Sigmoid colon (tissue), 7 donors: ENCODE results near the gene COBL. TPM values are rescaled to one million over a fixed set of nuclear protein-coding genes. Genes with fewer than 3 reads are reported as not detected.

Source experiments
- DNase-seq: peaks from one replicate; pipeline ENCODE4 v3.0.0-alpha.2; 2019
- H3K27ac ChIP-seq, 4 donors: fragments of 200-600 bp; sonication (generic); one replicate each; pipeline ENCODE4 v1.5.1; 2016 to 2019; ENCODE audit warnings: mild to moderate bottlenecking in 1 of 4
- H3K27me3 ChIP-seq, 3 donors: fragments of 200-600 bp; sonication (generic); one replicate each; pipeline ENCODE4 v1.5.1; 2019; ENCODE audit warnings: mild to moderate bottlenecking in 1 of 3
- H3K36me3 ChIP-seq, 4 donors: fragments of 200-600 bp; sonication (generic); one replicate each; pipeline ENCODE4 v1.5.1; 2016 to 2019
- H3K4me1 ChIP-seq, 4 donors: fragments of 200-600 bp; sonication (generic); one replicate each; pipeline ENCODE4 v1.5.1; 2017 to 2019
- H3K4me3 ChIP-seq, 4 donors: fragments of 200-600 bp; sonication (generic); one replicate each; pipeline ENCODE4 v1.5.1; 2017 to 2019; ENCODE audit warnings: mild to moderate bottlenecking in 2 of 4, moderate library complexity in 1 of 4
- H3K9me3 ChIP-seq, 4 donors: fragments of 200-600 bp in 3 of 4; sonication (generic) in 3 of 4; one replicate each; pipeline versions ENCODE4 v1.5.1 to v1.6.1; 2013 to 2019
- EP300 ChIP-seq, 4 donors: sonication (generic); formaldehyde crosslinking; IDR thresholded peaks; one replicate each; pipeline ENCODE4 v1.6.1; 2017; ENCODE audit warnings: antibody characterized with exemption in 4 of 4
- POLR2A ChIP-seq, 2 donors: fragments of 450-650 bp; IDR thresholded peaks; one replicate each; pipeline ENCODE4 v1.6.1; 2016; ENCODE audit warnings: antibody characterized with exemption in 2 of 2, mild to moderate bottlenecking in 2 of 2, moderate library complexity in 2 of 2
- POLR2AphosphoS5 ChIP-seq, 4 donors: sonication (generic); formaldehyde crosslinking; IDR thresholded peaks; one replicate each; pipeline ENCODE4 v1.6.1; 2017; ENCODE audit warnings: antibody characterized with exemption in 4 of 4
- WGBS, 2 donors: extraction: QIAGEN DNeasy Blood & Tissue Kit; methylation state at CpG; one replicate each; pipeline ENCODE4 v1.1.7; 2013; 5-methylcytosine and 5-hydroxymethylcytosine counted together
- intact Hi-C: fragments of 100-400 bp; cut with DNase I; formaldehyde crosslinking; loops from one replicate; pipeline ENCODE4 v1.15.1; 2023
- polyA plus RNA-seq, 3 donors: library from polyadenylated mRNA; stranded (reverse); fragments of 200-250 nt; gene quantifications; one replicate each; pipeline ENCODE4 v1.2.3, GENCODE V29; 2013
- total RNA-seq, 4 donors: library from RNA; depleted of rRNA; stranded (reverse); fragments of >200 nt; gene quantifications; one replicate each; pipeline ENCODE4 v1.1.0, GENCODE V29; 2016
- TF ChIP-seq, protein P1 (sequence below), 4 experiments: fragments of 450-650 bp in 3 of 4; fragments of 200-600 bp in 1 of 4; IDR thresholded peaks; one replicate each; pipeline ENCODE4 v1.5.1; 2016 to 2019; ENCODE audit warnings: antibody characterized with exemption in 4 of 4, mild to moderate bottlenecking in 3 of 4, moderate library complexity in 2 of 4
- donor health status: healthy with polysubstance abuse.
- donor health status: Bipolar disorder and iron deficiency.
- donor health status: healthy.

The COBL gene
- total and polyA plus RNA-seq, 7 donors, result 3.0 to 27.6 (median 10.0) TPM

DNA sequence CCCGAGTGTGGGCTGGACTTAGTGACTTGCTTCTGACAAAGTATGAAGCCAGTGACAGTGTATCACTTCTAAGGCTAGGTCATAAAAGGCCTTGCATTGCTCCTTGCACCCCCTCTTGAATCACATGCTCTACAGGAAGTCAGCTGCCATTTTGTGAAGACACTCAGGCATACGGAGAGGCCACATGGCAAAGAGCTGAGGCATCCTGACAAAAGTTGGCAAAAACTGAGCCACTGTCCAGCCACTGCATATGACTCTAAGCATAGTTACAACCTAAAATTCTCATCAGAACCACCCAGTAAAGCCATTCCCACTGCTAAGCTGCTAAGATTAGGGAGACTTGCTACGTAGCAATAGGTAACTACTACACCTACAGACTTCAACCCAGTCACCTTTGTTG, 18.6 kb downstream of the COBL start:
- Histone ChIP-seq H3K9me3 (no peaks in the 10 kb centered on the region), H3K36me3 (no peaks in the 10 kb centered on the region), H3K4me1 (no peaks in the 10 kb centered on the region), H3K4me3 (no peak overlapping the region), H3K27ac (no peak overlapping the region), H3K27me3 (no peaks in the 10 kb centered on the region)
- WGBS, 2 donors, result 92 to 93% methylated on average over 3 of the region's 3 CpGs
- intact Hi-C loops, result no loop called here
- TF ChIP-seq POLR2AphosphoS5 (IDR thresholded peaks at IDR 0.05) (no peak), EP300 (IDR thresholded peaks at IDR 0.05) (no peak), POLR2A (IDR thresholded peaks at IDR 0.05) (no peak)
- TF ChIP-seq, protein P1, sequence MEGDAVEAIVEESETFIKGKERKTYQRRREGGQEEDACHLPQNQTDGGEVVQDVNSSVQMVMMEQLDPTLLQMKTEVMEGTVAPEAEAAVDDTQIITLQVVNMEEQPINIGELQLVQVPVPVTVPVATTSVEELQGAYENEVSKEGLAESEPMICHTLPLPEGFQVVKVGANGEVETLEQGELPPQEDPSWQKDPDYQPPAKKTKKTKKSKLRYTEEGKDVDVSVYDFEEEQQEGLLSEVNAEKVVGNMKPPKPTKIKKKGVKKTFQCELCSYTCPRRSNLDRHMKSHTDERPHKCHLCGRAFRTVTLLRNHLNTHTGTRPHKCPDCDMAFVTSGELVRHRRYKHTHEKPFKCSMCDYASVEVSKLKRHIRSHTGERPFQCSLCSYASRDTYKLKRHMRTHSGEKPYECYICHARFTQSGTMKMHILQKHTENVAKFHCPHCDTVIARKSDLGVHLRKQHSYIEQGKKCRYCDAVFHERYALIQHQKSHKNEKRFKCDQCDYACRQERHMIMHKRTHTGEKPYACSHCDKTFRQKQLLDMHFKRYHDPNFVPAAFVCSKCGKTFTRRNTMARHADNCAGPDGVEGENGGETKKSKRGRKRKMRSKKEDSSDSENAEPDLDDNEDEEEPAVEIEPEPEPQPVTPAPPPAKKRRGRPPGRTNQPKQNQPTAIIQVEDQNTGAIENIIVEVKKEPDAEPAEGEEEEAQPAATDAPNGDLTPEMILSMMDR (IDR thresholded peaks at IDR 0.05), result no peak
- DNase-seq, result no peak

DNA sequence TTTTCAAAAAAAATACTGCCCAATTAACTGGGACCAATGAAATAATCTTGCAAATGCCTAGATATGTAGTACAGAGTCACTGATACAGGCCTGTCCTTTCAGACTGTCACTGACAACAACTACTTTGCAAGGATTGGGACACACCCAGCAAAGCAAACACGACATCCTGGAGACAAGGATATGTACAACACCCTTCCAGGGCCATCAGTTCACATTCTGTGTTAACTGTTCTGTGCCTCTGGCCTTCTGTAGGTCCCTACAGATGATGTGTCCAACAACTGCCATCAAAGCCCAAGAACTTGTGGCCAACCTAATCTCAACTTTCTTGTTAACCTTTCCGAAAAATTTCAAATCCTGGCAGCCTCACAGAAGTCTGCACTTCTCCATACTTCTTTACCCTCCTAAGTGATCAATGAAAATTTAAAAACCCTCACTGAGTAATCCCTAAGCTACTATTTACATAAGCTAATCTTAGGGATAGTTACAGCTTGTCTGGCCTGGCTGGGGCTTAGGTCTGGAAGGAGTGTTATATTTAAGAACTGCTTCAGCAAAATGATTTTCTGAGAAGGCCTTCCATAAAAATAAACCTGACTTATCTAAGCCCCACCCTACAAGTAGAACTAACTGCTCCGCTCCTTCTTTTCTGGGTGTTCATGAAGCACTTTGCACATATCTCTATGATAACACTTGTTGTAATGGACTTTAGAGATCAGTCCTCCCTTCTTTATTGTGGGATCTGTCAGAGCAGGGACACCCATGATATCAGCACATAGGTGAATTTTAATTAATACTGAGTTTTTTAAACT, 21.0 kb downstream of the COBL start:
- H3K36me3 ChIP-seq, result no peaks in the 10 kb centered on the region
- TF ChIP-seq POLR2A (IDR thresholded peaks at IDR 0.05) (no peak), EP300 (IDR thresholded peaks at IDR 0.05) (no peak), POLR2AphosphoS5 (IDR thresholded peaks at IDR 0.05) (no peak)
- TF ChIP-seq, protein P1 (IDR thresholded peaks at IDR 0.05), result no peak
- no peak overlapping the region for H3K27ac ChIP-seq
- H3K9me3 ChIP-seq, result no peaks in the 10 kb centered on the region
- no peak for DNase-seq
- 20 to 62% methylated on average over 3 of the region's 3 CpGs for WGBS, 2 donors
- H3K27me3 ChIP-seq, result no peaks in the 10 kb centered on the region
- intact Hi-C loops, result no loop called here
- no peak overlapping the region for H3K4me3 ChIP-seq
- no peaks in the 10 kb centered on the region for H3K4me1 ChIP-seq

DNA sequence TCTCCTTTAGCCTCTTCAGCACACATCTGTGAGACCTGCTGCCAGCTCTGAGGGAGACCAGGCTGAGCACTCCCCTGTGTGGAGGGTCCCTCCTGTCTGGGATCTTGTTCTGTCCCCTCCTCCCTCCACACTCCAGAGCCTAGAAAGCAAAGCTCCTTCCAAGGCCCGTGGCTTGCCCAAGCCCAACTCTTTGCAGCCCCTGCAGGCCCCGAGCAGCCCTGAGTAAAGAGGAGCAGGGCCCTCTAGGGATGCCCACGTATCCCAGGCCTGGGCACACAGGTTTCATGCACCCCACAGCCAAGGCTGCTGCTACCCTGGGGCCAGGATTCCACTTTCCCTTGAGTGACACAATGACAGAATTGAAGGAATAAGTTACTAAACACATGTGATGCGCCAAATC, 24.0 kb downstream of the COBL start:
- H3K36me3 ChIP-seq, result no peaks in the 10 kb centered on the region
- H3K9me3 ChIP-seq, result no peaks in the 10 kb centered on the region
- H3K4me1 ChIP-seq, result no peaks in the 10 kb centered on the region
- no peak overlapping the region for H3K27ac ChIP-seq
- no peak for DNase-seq
- TF ChIP-seq EP300 (IDR thresholded peaks at IDR 0.05), result no peak
- TF ChIP-seq POLR2A (IDR thresholded peaks at IDR 0.05), result no peak
- TF ChIP-seq, protein P1 (IDR thresholded peaks at IDR 0.05), result no peak
- no peak for TF ChIP-seq POLR2AphosphoS5 (IDR thresholded peaks at IDR 0.05)
- intact Hi-C loops, result no loop called here
- no peaks in the 10 kb centered on the region for H3K27me3 ChIP-seq
- H3K4me3 ChIP-seq, result no peak overlapping the region
- 78 to 89% methylated on average over 4 of the region's 4 CpGs for WGBS, 2 donors

DNA sequence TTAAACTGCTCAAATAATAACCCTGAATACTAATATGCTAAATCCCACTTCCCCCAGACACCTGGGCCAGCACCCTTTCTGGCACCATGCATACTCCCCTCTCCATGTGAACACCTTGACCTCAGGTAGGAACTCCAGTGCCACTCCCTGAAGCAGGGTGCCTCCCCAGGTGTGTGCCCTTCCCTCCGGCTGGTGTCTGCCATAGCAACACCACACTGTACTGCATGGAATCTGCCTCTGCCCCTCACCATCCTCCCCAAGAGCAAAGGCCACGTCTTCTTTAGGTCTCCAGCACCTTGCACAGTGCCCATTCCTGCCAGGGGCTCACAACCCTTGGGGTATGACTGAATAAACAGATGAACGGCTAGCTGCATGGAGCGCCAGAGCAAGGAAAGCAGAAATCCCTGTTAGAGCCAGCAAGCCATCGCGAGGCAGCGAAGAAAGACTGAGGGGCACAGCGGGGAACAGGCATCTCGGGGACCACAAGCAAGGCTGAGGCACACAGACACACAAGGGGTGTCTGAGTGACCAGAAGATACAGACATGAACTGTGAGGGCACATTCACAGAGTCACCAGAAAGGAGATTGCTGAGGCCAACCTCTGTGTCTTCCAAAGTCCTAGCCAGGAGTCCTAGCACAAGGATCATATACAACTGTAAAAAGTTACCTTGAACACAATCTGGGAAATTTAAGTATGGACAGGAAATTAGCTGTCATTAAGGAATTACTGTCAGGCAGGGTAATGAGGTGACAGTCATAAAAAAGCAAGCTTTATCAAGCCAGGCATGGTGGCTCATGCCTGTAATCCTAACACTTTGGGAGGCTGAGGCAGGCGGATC, 25.7 kb downstream of the COBL start:
- Histone ChIP-seq H3K4me3 (no peak overlapping the region), H3K9me3 (no peaks in the 10 kb centered on the region), H3K36me3 (no peaks in the 10 kb centered on the region), H3K4me1 (no peaks in the 10 kb centered on the region), H3K27me3 (no peaks in the 10 kb centered on the region), H3K27ac (no peak overlapping the region)
- TF ChIP-seq, protein P1 (IDR thresholded peaks at IDR 0.05), result no peak
- TF ChIP-seq POLR2AphosphoS5 (IDR thresholded peaks at IDR 0.05) (no peak), EP300 (IDR thresholded peaks at IDR 0.05) (no peak), POLR2A (IDR thresholded peaks at IDR 0.05) (no peak)
- intact Hi-C loops, result no loop called here
- 77 to 89% methylated on average over 10 of the region's 10 CpGs for WGBS, 2 donors
- DNase-seq, result no peak
